Measurements from ENCODE around the gene CD151. TPM values are rescaled to one million over a fixed set of nuclear protein-coding genes. Genes with fewer than 3 reads are reported as not detected.
A peak's percentile ranks its signal among the peaks of the same experiment; 100 is the strongest.

The CD151 gene
- total RNA-seq, 1 experiment from 2014 or later, result 296 TPM

DNA sequence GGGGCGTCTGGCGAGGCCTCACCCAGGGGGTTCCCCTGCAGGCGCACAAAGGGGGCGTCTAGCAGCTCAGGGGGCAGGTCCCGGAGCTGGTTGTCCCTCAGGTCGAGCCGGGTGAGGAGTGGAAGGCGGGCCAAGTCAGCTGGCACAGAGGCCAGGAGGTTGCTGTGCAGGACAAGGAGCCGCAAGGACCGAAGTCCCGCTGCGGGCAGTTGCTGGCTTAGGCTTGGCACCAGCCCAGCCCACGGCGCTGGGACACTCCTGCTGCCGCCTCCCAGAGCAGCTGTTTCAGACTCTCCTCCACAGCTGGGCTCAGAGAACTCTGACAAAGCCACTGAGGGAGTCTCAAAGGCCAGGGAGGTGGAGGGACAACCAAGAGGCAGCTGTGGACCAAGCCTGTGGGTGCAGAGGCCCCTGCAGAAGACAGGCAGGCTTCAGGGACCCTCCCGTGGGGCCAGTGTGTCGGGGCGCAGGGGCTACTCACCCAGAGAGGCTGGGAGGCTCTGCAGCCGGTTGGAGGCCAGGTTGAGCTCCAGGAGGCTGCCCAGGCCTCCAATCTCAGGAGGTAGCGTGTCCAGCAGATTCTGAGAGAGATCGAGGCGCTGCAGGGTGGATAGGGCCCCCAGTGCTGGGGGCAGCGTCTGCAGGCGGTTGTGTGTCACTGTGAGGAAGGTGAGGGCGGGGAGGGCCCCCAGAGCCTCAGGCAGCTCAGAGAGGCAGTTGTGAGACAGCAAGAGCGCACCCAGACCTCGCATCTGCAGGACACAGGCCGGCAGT is 29.9 kb upstream of the CD151 start:
- no peaks in the 10 kb centered on the region for H3K9me3 ChIP-seq (ENCODE audit: control insufficient read depth in 1 of 2, insufficient read depth in 1 of 2, low read depth in 1 of 2, low read length in 2 of 2)
- BruUV-seq (replicated peaks), result no TSS peak
- CTCF ChIA-PET, result no interaction called here
- intact Hi-C loops (cut with micrococcal nuclease), result no loop called here
- H3K4me3 ChIP-seq (replicated peaks in 1 of 2; ENCODE audit: low read depth in 1 of 2, low read length in 2 of 2), result no peak overlapping the region
- RAD21 ChIA-PET (ENCODE audit: low non-redundant PET in 1 of 2, low total read pairs in 2 of 2, uncharacterized antibody in 2 of 2, unreplicated experiment in 2 of 2), result no interaction called here
- TF ChIP-seq CEBPB (IDR thresholded peaks at IDR 0.05; ENCODE audit: low read depth) (no peak), SRF (IDR thresholded peaks at IDR 0.05; ENCODE audit: low read depth) (no peak), CBX3 (IDR thresholded peaks at IDR 0.05; ENCODE audit: low read depth) (no peak)
- TF ChIP-seq, protein P1, sequence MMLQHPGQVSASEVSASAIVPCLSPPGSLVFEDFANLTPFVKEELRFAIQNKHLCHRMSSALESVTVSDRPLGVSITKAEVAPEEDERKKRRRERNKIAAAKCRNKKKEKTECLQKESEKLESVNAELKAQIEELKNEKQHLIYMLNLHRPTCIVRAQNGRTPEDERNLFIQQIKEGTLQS (IDR thresholded peaks at IDR 0.05), result no peak
- TF ChIP-seq, protein P2, sequence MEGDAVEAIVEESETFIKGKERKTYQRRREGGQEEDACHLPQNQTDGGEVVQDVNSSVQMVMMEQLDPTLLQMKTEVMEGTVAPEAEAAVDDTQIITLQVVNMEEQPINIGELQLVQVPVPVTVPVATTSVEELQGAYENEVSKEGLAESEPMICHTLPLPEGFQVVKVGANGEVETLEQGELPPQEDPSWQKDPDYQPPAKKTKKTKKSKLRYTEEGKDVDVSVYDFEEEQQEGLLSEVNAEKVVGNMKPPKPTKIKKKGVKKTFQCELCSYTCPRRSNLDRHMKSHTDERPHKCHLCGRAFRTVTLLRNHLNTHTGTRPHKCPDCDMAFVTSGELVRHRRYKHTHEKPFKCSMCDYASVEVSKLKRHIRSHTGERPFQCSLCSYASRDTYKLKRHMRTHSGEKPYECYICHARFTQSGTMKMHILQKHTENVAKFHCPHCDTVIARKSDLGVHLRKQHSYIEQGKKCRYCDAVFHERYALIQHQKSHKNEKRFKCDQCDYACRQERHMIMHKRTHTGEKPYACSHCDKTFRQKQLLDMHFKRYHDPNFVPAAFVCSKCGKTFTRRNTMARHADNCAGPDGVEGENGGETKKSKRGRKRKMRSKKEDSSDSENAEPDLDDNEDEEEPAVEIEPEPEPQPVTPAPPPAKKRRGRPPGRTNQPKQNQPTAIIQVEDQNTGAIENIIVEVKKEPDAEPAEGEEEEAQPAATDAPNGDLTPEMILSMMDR (IDR thresholded peaks at IDR 0.05 in 2 of 3, conservative IDR thresholded peaks at IDR 0.05 in 1 of 3; ENCODE audit: borderline replicate concordance in 1 of 3, insufficient read depth in 1 of 3, low read depth in 2 of 3, low read length in 2 of 3), result no peak
- TF ChIP-seq, protein P3, sequence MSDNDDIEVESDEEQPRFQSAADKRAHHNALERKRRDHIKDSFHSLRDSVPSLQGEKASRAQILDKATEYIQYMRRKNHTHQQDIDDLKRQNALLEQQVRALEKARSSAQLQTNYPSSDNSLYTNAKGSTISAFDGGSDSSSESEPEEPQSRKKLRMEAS (IDR thresholded peaks at IDR 0.05), result no peak
- H3K4me1 ChIP-seq (ENCODE audit: control insufficient read depth in 1 of 2, insufficient read depth in 2 of 2, low read length in 2 of 2), result peaks cover 26 to 34% of the 10 kb centered on the region in 2 experiments
- no peak overlapping the region for H3K4me2 ChIP-seq (ENCODE audit: low read length)
- no peak for DNase-seq (ENCODE audit: low read depth, low spot score)
- POLR2A ChIA-PET, result no interaction called here
- no peak for ATAC-seq
- peak overlapping the region; percentile 29; the same call in 1 of the 2 replicates for H3K27ac ChIP-seq (ENCODE audit: low read depth, low read length)
- no peaks in the 10 kb centered on the region for H3K9me2 ChIP-seq (ENCODE audit: insufficient read depth)
- H2AFZ ChIP-seq (ENCODE audit: low read depth, low read length, poor library complexity, severe bottlenecking), result no peak overlapping the region
- H3K27me3 ChIP-seq (ENCODE audit: insufficient read depth, low read length), result no peaks in the 10 kb centered on the region
- peaks cover 0 to 9% of the 10 kb centered on the region in 2 experiments; a peak in 1 of 4 replicates for H3K36me3 ChIP-seq (ENCODE audit: control insufficient read depth in 1 of 2, insufficient read depth in 2 of 2, low read length in 2 of 2)
- H3K9ac ChIP-seq (ENCODE audit: low read length), result no peak overlapping the region
- H3K79me2 ChIP-seq (ENCODE audit: insufficient read depth, low read length), result peaks cover 16% of the 10 kb centered on the region; the same call in 1 of the 2 replicates
- H4K20me1 ChIP-seq (ENCODE audit: insufficient read depth), result no peaks in the 10 kb centered on the region

DNA sequence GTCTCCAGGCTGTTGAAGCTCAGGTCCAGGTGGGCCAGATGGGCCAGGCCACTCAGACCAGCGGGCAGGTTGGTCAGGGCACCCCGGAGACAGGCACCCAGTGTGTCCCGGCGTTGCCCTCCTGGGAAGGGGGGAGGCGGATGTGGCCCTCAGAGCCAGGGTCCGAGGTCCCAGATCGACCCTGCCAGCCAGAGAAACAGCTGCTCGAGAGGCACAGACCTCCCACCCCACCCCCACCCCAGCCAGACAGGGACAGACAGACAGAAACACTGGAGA is 29.3 kb upstream of the CD151 start:
- Histone ChIP-seq H3K9ac (ENCODE audit: low read length) (no peak overlapping the region), H3K27ac (ENCODE audit: low read depth, low read length) (no peak overlapping the region; the same call in 1 of the 2 replicates), H3K9me3 (ENCODE audit: control insufficient read depth in 1 of 2, insufficient read depth in 1 of 2, low read depth in 1 of 2, low read length in 2 of 2) (no peaks in the 10 kb centered on the region), H3K4me3 (replicated peaks in 1 of 2; ENCODE audit: low read depth in 1 of 2, low read length in 2 of 2) (no peak overlapping the region; a peak in 1 of 4 replicates), H3K36me3 (ENCODE audit: control insufficient read depth in 1 of 2, insufficient read depth in 2 of 2, low read length in 2 of 2) (peaks cover 0 to 9% of the 10 kb centered on the region in 2 experiments; a peak in 1 of 4 replicates), H3K9me2 (ENCODE audit: insufficient read depth) (no peaks in the 10 kb centered on the region), H3K4me1 (ENCODE audit: control insufficient read depth in 1 of 2, insufficient read depth in 2 of 2, low read length in 2 of 2) (peaks cover 26 to 37% of the 10 kb centered on the region in 2 experiments), H3K27me3 (ENCODE audit: insufficient read depth, low read length) (no peaks in the 10 kb centered on the region), H4K20me1 (ENCODE audit: insufficient read depth) (no peaks in the 10 kb centered on the region), H3K4me2 (ENCODE audit: low read length) (no peak overlapping the region; the same call in 1 of the 2 replicates), H2AFZ (ENCODE audit: low read depth, low read length, poor library complexity, severe bottlenecking) (no peak overlapping the region), H3K79me2 (ENCODE audit: insufficient read depth, low read length) (peaks cover 21% of the 10 kb centered on the region)
- no peak for ATAC-seq
- BruUV-seq (replicated peaks), result no TSS peak
- POLR2A ChIA-PET, result no interaction called here
- CTCF ChIA-PET, result no interaction called here
- RAD21 ChIA-PET (ENCODE audit: low non-redundant PET in 1 of 2, low total read pairs in 2 of 2, uncharacterized antibody in 2 of 2, unreplicated experiment in 2 of 2), result no interaction called here
- intact Hi-C loops (cut with micrococcal nuclease), result no loop called here
- DNase-seq (ENCODE audit: low read depth, low spot score), result no peak
- TF ChIP-seq SRF (IDR thresholded peaks at IDR 0.05; ENCODE audit: low read depth) (no peak), ELF1 (IDR thresholded peaks at IDR 0.05; ENCODE audit: borderline replicate concordance, low read depth) (no peak), FOSL1 (IDR thresholded peaks at IDR 0.05; ENCODE audit: low read depth) (no peak), ZNF274 (IDR thresholded peaks at IDR 0.05; ENCODE audit: low read depth, low read length) (no peak), TCF7L2 (IDR thresholded peaks at IDR 0.05; ENCODE audit: borderline replicate concordance, extremely low read depth, insufficient read depth, insufficient read length) (no peak), POLR2AphosphoS5 (IDR thresholded peaks at IDR 0.05; ENCODE audit: low read depth, low read length) (no peak), EZH2 (IDR thresholded peaks at IDR 0.05) (no peak), CEBPB (IDR thresholded peaks at IDR 0.05; ENCODE audit: low read depth) (no peak)
- TF ChIP-seq, protein P3 (IDR thresholded peaks at IDR 0.05), result no peak
- TF ChIP-seq, protein P1 (IDR thresholded peaks at IDR 0.05), result no peak
- TF ChIP-seq, protein P4, sequence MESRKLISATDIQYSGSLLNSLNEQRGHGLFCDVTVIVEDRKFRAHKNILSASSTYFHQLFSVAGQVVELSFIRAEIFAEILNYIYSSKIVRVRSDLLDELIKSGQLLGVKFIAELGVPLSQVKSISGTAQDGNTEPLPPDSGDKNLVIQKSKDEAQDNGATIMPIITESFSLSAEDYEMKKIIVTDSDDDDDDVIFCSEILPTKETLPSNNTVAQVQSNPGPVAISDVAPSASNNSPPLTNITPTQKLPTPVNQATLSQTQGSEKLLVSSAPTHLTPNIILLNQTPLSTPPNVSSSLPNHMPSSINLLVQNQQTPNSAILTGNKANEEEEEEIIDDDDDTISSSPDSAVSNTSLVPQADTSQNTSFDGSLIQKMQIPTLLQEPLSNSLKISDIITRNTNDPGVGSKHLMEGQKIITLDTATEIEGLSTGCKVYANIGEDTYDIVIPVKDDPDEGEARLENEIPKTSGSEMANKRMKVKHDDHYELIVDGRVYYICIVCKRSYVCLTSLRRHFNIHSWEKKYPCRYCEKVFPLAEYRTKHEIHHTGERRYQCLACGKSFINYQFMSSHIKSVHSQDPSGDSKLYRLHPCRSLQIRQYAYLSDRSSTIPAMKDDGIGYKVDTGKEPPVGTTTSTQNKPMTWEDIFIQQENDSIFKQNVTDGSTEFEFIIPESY (IDR thresholded peaks at IDR 0.05; ENCODE audit: extremely low read depth, insufficient replicate concordance, low read length), result no peak
